Loucy (cell line): ENCODE data around the gene ZFYVE28.

ENCODE experiments used
- H2AFZ ChIP-seq: fragments of 200-600 bp; sonication (generic); 2 replicates; pipeline ENCODE4 v1.6.0; 2016; ENCODE audit warnings: antibody characterized with exemption, mild to moderate bottlenecking, low read length, moderate library complexity
- H3F3A ChIP-seq: fragments of 200-600 bp; 2 replicates; pipeline ENCODE4 v1.6.0; 2016; ENCODE audit warnings: antibody characterized with exemption, low read depth, mild to moderate bottlenecking
- H3K27me3 ChIP-seq: fragments of 200-600 bp; sonication (generic); 2 replicates; pipeline ENCODE4 v1.6.1; 2014; ENCODE audit warnings: low read length, mild to moderate bottlenecking; ENCODE audit not compliant: insufficient read depth, poor library complexity, severe bottlenecking
- H3K36me3 ChIP-seq: fragments of 200-600 bp; sonication (generic); 2 replicates; pipeline ENCODE4 v1.6.1; 2016; ENCODE audit warnings: low read length; ENCODE audit not compliant: insufficient read depth
- H3K4me1 ChIP-seq: fragments of 200-600 bp; sonication (generic); 2 replicates; pipeline ENCODE4 v1.5.1; 2014; ENCODE audit warnings: low read length, mild to moderate bottlenecking; ENCODE audit not compliant: insufficient read depth, poor library complexity, severe bottlenecking
- H3K4me2 ChIP-seq: fragments of 200-600 bp; sonication (generic); 2 replicates; pipeline ENCODE4 v1.6.0; 2014; ENCODE audit warnings: antibody characterized with exemption, low read length, low read depth, mild to moderate bottlenecking; ENCODE audit not compliant: poor library complexity, severe bottlenecking
- H3K4me3 ChIP-seq: fragments of 200-600 bp; sonication (generic); 2 replicates; pipeline ENCODE4 v1.5.1; 2014; ENCODE audit warnings: low read length, mild to moderate bottlenecking, mixed read lengths; ENCODE audit not compliant: poor library complexity, severe bottlenecking
- H3K79me2 ChIP-seq: fragments of 200-600 bp; sonication (generic); 2 replicates; pipeline ENCODE4 v1.6.1; 2014; ENCODE audit warnings: low read length; ENCODE audit not compliant: insufficient read depth
- H3K9ac ChIP-seq: fragments of 200-600 bp; sonication (generic); 2 replicates; pipeline ENCODE4 v1.6.0; 2014; ENCODE audit warnings: mild to moderate bottlenecking, low read depth, low read length, moderate library complexity; ENCODE audit not compliant: poor library complexity, severe bottlenecking
- H3K9me2 ChIP-seq: fragments of 200-600 bp; sonication (generic); replicated peaks from 2 replicates; pipeline ENCODE4 v1.6.1; 2016; ENCODE audit warnings: low read depth, low read length, mixed read lengths
- H3K9me3 ChIP-seq: fragments of 200-600 bp; sonication (generic); 2 replicates; pipeline ENCODE4 v1.6.1; 2014; ENCODE audit warnings: mild to moderate bottlenecking, antibody characterized with exemption, low read length, low read depth; ENCODE audit not compliant: insufficient read depth
- H4K20me1 ChIP-seq: fragments of 200-600 bp; sonication (generic); 2 replicates; pipeline ENCODE4 v1.6.0; 2014; ENCODE audit warnings: antibody characterized with exemption, low read length, mild to moderate bottlenecking; ENCODE audit not compliant: insufficient read depth, poor library complexity, severe bottlenecking
- EZH2phosphoT487 ChIP-seq: fragments of 200-600 bp; IDR thresholded peaks from 2 replicates; pipeline ENCODE4 v1.6.1; 2018; ENCODE audit warnings: antibody characterized with exemption, mild to moderate bottlenecking, moderate library complexity, borderline replicate concordance
- TF ChIP-seq, protein P1 (sequence below): fragments of 200-600 bp; sonication (generic); conservative IDR thresholded peaks from 2 replicates; pipeline ENCODE4 v1.5.1; 2014; ENCODE audit warnings: mild to moderate bottlenecking, antibody characterized with exemption, low read length

ZFYVE28 gene

DNA sequence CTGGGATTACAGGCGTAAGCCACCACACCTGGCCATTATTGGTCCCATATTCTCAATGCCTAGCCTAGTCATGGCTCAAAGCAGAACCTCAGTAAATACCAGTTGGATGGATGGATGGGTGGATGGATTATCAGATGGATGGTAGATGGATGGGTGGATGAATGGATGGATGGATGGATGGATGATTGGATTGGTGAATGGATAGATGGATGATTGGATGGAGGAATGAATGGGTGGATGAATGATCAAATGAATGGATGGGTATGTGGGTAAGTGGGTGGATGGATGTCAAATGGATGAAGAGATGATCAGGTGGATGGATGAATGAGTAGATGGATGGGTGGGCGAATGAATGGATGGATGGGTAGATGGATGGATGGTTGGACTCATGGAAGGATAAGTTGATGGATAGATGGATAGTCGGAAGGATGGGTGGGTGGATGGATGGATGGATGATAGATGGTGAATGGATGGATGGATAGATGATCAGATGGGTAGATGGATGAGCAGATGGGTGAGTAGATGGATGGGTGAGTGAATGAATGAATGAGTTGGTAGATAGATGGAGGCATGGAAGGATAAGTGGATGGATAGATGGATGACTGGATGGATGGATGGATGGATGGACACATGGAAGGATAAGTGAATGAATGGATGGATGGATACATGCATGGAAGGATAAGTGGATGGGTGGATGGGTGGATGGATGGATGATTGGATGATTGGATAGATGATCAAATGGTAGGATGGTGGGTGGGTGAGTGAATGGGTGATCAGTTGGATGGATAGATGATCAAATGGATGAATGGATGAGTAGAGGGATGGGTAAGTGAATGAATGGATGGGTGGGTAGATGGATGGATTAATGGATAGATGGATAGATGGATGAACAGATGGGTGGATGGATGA lies 28.5 kb upstream of the ZFYVE28 start:
- Histone ChIP-seq H4K20me1 (no peaks in the 10 kb centered on the region), H3F3A (no peaks in the 10 kb centered on the region), H3K9me2 (no peaks in the 10 kb centered on the region), H3K9ac (no peak overlapping the region), H3K27me3 (no peaks in the 10 kb centered on the region), H3K4me1 (peaks cover 2% of the 10 kb centered on the region), H3K4me3 (no peak overlapping the region), H3K36me3 (no peaks in the 10 kb centered on the region), H3K9me3 (no peaks in the 10 kb centered on the region), H3K4me2 (no peak overlapping the region), H2AFZ (no peak overlapping the region), H3K79me2 (no peaks in the 10 kb centered on the region)
- TF ChIP-seq EZH2phosphoT487 = no peak
- TF ChIP-seq, protein P1, sequence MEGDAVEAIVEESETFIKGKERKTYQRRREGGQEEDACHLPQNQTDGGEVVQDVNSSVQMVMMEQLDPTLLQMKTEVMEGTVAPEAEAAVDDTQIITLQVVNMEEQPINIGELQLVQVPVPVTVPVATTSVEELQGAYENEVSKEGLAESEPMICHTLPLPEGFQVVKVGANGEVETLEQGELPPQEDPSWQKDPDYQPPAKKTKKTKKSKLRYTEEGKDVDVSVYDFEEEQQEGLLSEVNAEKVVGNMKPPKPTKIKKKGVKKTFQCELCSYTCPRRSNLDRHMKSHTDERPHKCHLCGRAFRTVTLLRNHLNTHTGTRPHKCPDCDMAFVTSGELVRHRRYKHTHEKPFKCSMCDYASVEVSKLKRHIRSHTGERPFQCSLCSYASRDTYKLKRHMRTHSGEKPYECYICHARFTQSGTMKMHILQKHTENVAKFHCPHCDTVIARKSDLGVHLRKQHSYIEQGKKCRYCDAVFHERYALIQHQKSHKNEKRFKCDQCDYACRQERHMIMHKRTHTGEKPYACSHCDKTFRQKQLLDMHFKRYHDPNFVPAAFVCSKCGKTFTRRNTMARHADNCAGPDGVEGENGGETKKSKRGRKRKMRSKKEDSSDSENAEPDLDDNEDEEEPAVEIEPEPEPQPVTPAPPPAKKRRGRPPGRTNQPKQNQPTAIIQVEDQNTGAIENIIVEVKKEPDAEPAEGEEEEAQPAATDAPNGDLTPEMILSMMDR = no peak

- no peaks in the 10 kb centered on the region for H3K9me3 ChIP-seq
- no peak overlapping the region for H3K9ac ChIP-seq
- peaks cover 8% of the 10 kb centered on the region for H3K4me1 ChIP-seq
- no peaks in the 10 kb centered on the region for H3K27me3 ChIP-seq
- no peak overlapping the region for H2AFZ ChIP-seq
- no peaks in the 10 kb centered on the region for H3K79me2 ChIP-seq
- H3K4me2 ChIP-seq = no peak overlapping the region
- no peak for TF ChIP-seq EZH2phosphoT487
- TF ChIP-seq, protein P1 = no peak
- no peaks in the 10 kb centered on the region for H4K20me1 ChIP-seq
- H3F3A ChIP-seq = no peaks in the 10 kb centered on the region
- no peak overlapping the region for H3K4me3 ChIP-seq
- H3K36me3 ChIP-seq = no peaks in the 10 kb centered on the region
- H3K9me2 ChIP-seq = no peaks in the 10 kb centered on the region
Measured at GRCh38 chr4:2445571-2445970, 27.1 kb upstream of the ZFYVE28 start.

GRCh38 chr4:2445130-2445529 lies 26.7 kb upstream of the ZFYVE28 start:
- peaks cover 8% of the 10 kb centered on the region for H3K4me1 ChIP-seq
- H3K36me3 ChIP-seq = no peaks in the 10 kb centered on the region
- no peaks in the 10 kb centered on the region for H3K9me2 ChIP-seq
- H3K4me2 ChIP-seq = no peak overlapping the region
- TF ChIP-seq EZH2phosphoT487 = no peak
- TF ChIP-seq, protein P1 = no peak
- no peaks in the 10 kb centered on the region for H3F3A ChIP-seq
- no peak overlapping the region for H3K4me3 ChIP-seq
- H2AFZ ChIP-seq = no peak overlapping the region
- H3K9me3 ChIP-seq = no peaks in the 10 kb centered on the region
- no peaks in the 10 kb centered on the region for H3K27me3 ChIP-seq
- H3K79me2 ChIP-seq = no peaks in the 10 kb centered on the region
- no peaks in the 10 kb centered on the region for H4K20me1 ChIP-seq
- H3K9ac ChIP-seq = no peak overlapping the region
